IMR-90 (cell line): ENCODE measurements around the gene TMUB1. TPM values are rescaled to one million over a fixed set of nuclear protein-coding genes. Genes with fewer than 3 reads are reported as not detected.
A peak's percentile ranks its signal among the peaks of the same experiment; 100 is the strongest.

ENCODE experiments used
- ATAC-seq: fragments of 200-7000 bp; cut with Tn5 transposase; 2 replicates; pipeline ENCODE4 v1.9.1; 2020; ENCODE audit warnings: low read depth, mild to moderate bottlenecking, moderate library complexity
- BruUV-seq: library from RNA; stranded (reverse); fragments of 400-500 nt; replicated peaks from 2 replicates; lab custom pipeline; 2021; lab: Mats Ljungman, UMichigan
- CTCF ChIA-PET: fragments of 300-600 bp; formaldehyde crosslinking; extraction: SDS; loops from one replicate; lab custom pipeline; 2021; ENCODE audit warnings: antibody characterized with exemption; lab: Yijun Ruan, JAX
- POLR2A ChIA-PET: fragments of 300-600 bp; sonication (Branson Sonifier 250); formaldehyde crosslinking; loops from one replicate; lab custom pipeline; 2022; ENCODE audit warnings: antibody characterized with exemption; ENCODE audit not compliant: unreplicated experiment; lab: Charles Lee
- DNase-seq: peaks from one replicate; pipeline ENCODE4 v3.0.0; 2013
- H2AFZ ChIP-seq: replicated peaks from 2 replicates; pipeline ENCODE3; 2013; ENCODE audit warnings: low read length, mild to moderate bottlenecking; ENCODE audit not compliant: poor library complexity
- H2AK5ac ChIP-seq: 2 replicates; pipeline ENCODE4 v1.6.1; 2013; ENCODE audit warnings: low read depth, low read length, inconsistent platforms
- H2AK9ac ChIP-seq: replicated peaks from 2 replicates; pipeline ENCODE3; 2013; ENCODE audit warnings: mild to moderate bottlenecking, low read depth, low read length, moderate library complexity; ENCODE audit not compliant: poor library complexity
- H2BK120ac ChIP-seq: 2 replicates; pipeline ENCODE4 v1.6.1; 2013; ENCODE audit warnings: low read depth, low read length, inconsistent platforms
- H2BK15ac ChIP-seq: 3 replicates; pipeline ENCODE4 v1.6.1; 2013; ENCODE audit warnings: low read depth, low read length, inconsistent platforms
- H2BK20ac ChIP-seq: 2 replicates; pipeline ENCODE4 v1.6.1; 2013; ENCODE audit warnings: low read depth, mild to moderate bottlenecking, inconsistent platforms, low read length, moderate library complexity
- H2BK5ac ChIP-seq: 2 replicates; pipeline ENCODE4 v1.6.1; 2013; ENCODE audit warnings: mild to moderate bottlenecking, low read depth, low read length, inconsistent platforms; ENCODE audit not compliant: poor library complexity, severe bottlenecking
- H3K14ac ChIP-seq: replicated peaks from 2 replicates; pipeline ENCODE4 v1.6.1; 2013; ENCODE audit warnings: low read depth, low read length, inconsistent platforms
- H3K18ac ChIP-seq: 2 replicates; pipeline ENCODE4 v1.6.1; 2013; ENCODE audit warnings: low read depth, low read length, control low read depth
- H3K23ac ChIP-seq: 2 replicates; pipeline ENCODE4 v1.6.1; 2013; ENCODE audit warnings: low read depth, low read length, inconsistent platforms
- H3K27ac ChIP-seq: 2 replicates; pipeline ENCODE4 v1.5.1; 2013; ENCODE audit warnings: mild to moderate bottlenecking, control low read depth, low read length; ENCODE audit not compliant: insufficient read depth
- H3K27me3 ChIP-seq: 2 replicates; pipeline ENCODE4 v1.6.1; 2013; ENCODE audit warnings: low read length; ENCODE audit not compliant: control insufficient read depth, insufficient read depth
- H3K36me3 ChIP-seq: 2 replicates; pipeline ENCODE4 v1.6.1; 2013; ENCODE audit warnings: low read length, mixed read lengths; ENCODE audit not compliant: control insufficient read depth, insufficient read depth
- H3K4ac ChIP-seq: 2 replicates; pipeline ENCODE4 v1.6.1; 2013; ENCODE audit warnings: low read depth, low read length, inconsistent platforms
- H3K4me1 ChIP-seq: 2 replicates; pipeline ENCODE4 v1.6.1; 2013; ENCODE audit warnings: low read length, mixed read lengths; ENCODE audit not compliant: control insufficient read depth, insufficient read depth
- H3K4me2 ChIP-seq: 2 replicates; pipeline ENCODE4 v1.6.1; 2013; ENCODE audit warnings: low read depth, mild to moderate bottlenecking, control low read depth, low read length, moderate library complexity
- H3K4me3 ChIP-seq: 2 replicates; pipeline ENCODE4 v1.5.1; 2013; ENCODE audit warnings: low read depth, mild to moderate bottlenecking, control low read depth, low read length, moderate library complexity; ENCODE audit not compliant: insufficient read depth
- H3K56ac ChIP-seq: 2 replicates; pipeline ENCODE4 v1.6.1; 2013; ENCODE audit warnings: low read length, inconsistent platforms; ENCODE audit not compliant: insufficient read depth; ENCODE audit errors: extremely low read depth
- H3K79me1 ChIP-seq, 2 experiments: 2 replicates each; pipeline ENCODE4 v1.6.1; 2013; ENCODE audit warnings: low read length in 2 of 2, inconsistent platforms in 1 of 2, low read depth in 1 of 2
- H3K9ac ChIP-seq: 2 replicates; pipeline ENCODE4 v1.6.1; 2013; ENCODE audit warnings: low read depth, low read length, control low read depth
- H3K9me1 ChIP-seq: 2 replicates; pipeline ENCODE4 v1.6.1; 2013; ENCODE audit warnings: low read length, inconsistent platforms; ENCODE audit not compliant: insufficient read depth
- H3K9me3 ChIP-seq: 2 replicates; pipeline ENCODE4 v1.6.1; 2013; ENCODE audit warnings: low read length; ENCODE audit not compliant: control insufficient read depth, insufficient read depth
- H4K20me1 ChIP-seq: 2 replicates; pipeline ENCODE4 v1.6.1; 2013; ENCODE audit warnings: low read length, inconsistent platforms; ENCODE audit not compliant: insufficient read depth
- H4K5ac ChIP-seq: 2 replicates; pipeline ENCODE4 v1.6.1; 2013; ENCODE audit warnings: mild to moderate bottlenecking, low read depth, low read length, control low read depth
- H4K8ac ChIP-seq, 2 experiments: 2 replicates each; pipeline ENCODE4 v1.6.1; 2013; ENCODE audit warnings: low read depth in 2 of 2, low read length in 2 of 2, control low read depth in 1 of 2, inconsistent platforms in 1 of 2
- H4K91ac ChIP-seq: 2 replicates; pipeline ENCODE4 v1.6.1; 2013; ENCODE audit warnings: low read depth, low read length, inconsistent platforms; ENCODE audit not compliant: insufficient read depth
- BHLHE40 ChIP-seq: fragments of 150-350 bp; IDR thresholded peaks from 2 replicates; pipeline ENCODE4 v1.6.1; 2016; ENCODE audit warnings: mild to moderate bottlenecking, low read depth, low read length
- CEBPB ChIP-seq: IDR thresholded peaks from 2 replicates; pipeline ENCODE4 v1.6.1; 2012; ENCODE audit warnings: low read depth, low read length, improper control_type of control experiment
- CHD1 ChIP-seq: IDR thresholded peaks from 2 replicates; pipeline ENCODE4 v1.6.1; 2012; ENCODE audit warnings: low read depth, low read length, improper control_type of control experiment
- ELK1 ChIP-seq: fragments of 150-350 bp; IDR thresholded peaks from 2 replicates; pipeline ENCODE4 v1.6.1; 2016; ENCODE audit warnings: low read depth, mild to moderate bottlenecking, low read length, moderate library complexity, borderline replicate concordance
- FOS ChIP-seq: fragments of 150-350 bp; IDR thresholded peaks from 2 replicates; pipeline ENCODE4 v1.6.1; 2016; ENCODE audit warnings: low read depth, low read length
- MAFK ChIP-seq: IDR thresholded peaks from 2 replicates; pipeline ENCODE4 v1.6.1; 2012; ENCODE audit warnings: low read depth, low read length, improper control_type of control experiment
- MXI1 ChIP-seq: IDR thresholded peaks from 2 replicates; pipeline ENCODE4 v1.6.1; 2012; ENCODE audit warnings: low read depth, mild to moderate bottlenecking, low read length, moderate library complexity, borderline replicate concordance
- NFE2L2 ChIP-seq: fragments of 150-350 bp; IDR thresholded peaks from 2 replicates; pipeline ENCODE4 v1.6.1; 2016; ENCODE audit warnings: low read depth, mild to moderate bottlenecking, low read length
- RAD21 ChIP-seq: IDR thresholded peaks from 2 replicates; pipeline ENCODE4 v1.6.1; 2012; ENCODE audit warnings: low read length, improper control_type of control experiment
- RCOR1 ChIP-seq: IDR thresholded peaks from 2 replicates; pipeline ENCODE4 v1.6.1; 2012; ENCODE audit warnings: mild to moderate bottlenecking, low read length, improper control_type of control experiment; ENCODE audit not compliant: insufficient replicate concordance
- RFX5 ChIP-seq: IDR thresholded peaks from 2 replicates; pipeline ENCODE4 v1.8.0; 2012; ENCODE audit warnings: low read depth, mild to moderate bottlenecking, low read length, moderate library complexity
- SMC3 ChIP-seq: fragments of 150-350 bp; IDR thresholded peaks from 2 replicates; pipeline ENCODE4 v1.6.1; 2016; ENCODE audit warnings: low read depth, mild to moderate bottlenecking, antibody characterized with exemption, low read length, moderate library complexity
- USF2 ChIP-seq: fragments of 150-350 bp; IDR thresholded peaks from 2 replicates; pipeline ENCODE4 v1.6.1; 2017; ENCODE audit warnings: mild to moderate bottlenecking, antibody characterized with exemption, low read length, low read depth
- WGBS, 2 experiments: methylation state at CpG; one replicate each; pipeline versions ENCODE4 v1.1.5 to v1.1.7; 2013; ENCODE audit warnings: missing lambda C conversion rate in 2 of 2; ENCODE audit not compliant: insufficient read length in 1 of 2; ENCODE audit errors: extremely low coverage in 2 of 2; 5-methylcytosine and 5-hydroxymethylcytosine counted together
- dilution Hi-C: fragments of 300-500 bp; cut with HindIII; formaldehyde crosslinking; loops from one replicate; pipeline ENCODE4 v1.14.3; 2018; ENCODE audit warnings: low sequenced_read_pairs; ENCODE audit not compliant: unreplicated experiment
- in situ Hi-C: fragments of 300-500 bp; cut with MboI; formaldehyde crosslinking; loops from 3 replicates; pipeline ENCODE4 v1.14.3; 2019; ENCODE audit warnings: low sequenced_read_pairs, inconsistent platforms, mixed read lengths
- intact Hi-C: fragments of 100-400 bp; cut with micrococcal nuclease; formaldehyde crosslinking; loops from 2 replicates; pipeline ENCODE4 v1.10.0; 2022
- polyA plus RNA-seq, 3 experiments: library from polyadenylated mRNA; depleted of rRNA; stranded (reverse); fragments of >200 nt; gene quantifications; 2 replicates each; pipeline ENCODE4 v1.2.3, GENCODE V29; 2012; ENCODE audit warnings: low replicate concordance in 1 of 3
- total RNA-seq: library from RNA; depleted of rRNA; stranded (reverse); fragments of >200 nt; gene quantifications from 2 replicates; pipeline ENCODE4 v1.2.3, GENCODE V29; 2012
- TF ChIP-seq, protein P1 (sequence below): conservative IDR thresholded peaks from 2 replicates; pipeline ENCODE4 v1.5.1; 2012; ENCODE audit warnings: mild to moderate bottlenecking, low read depth, low read length, improper control_type of control experiment

The TMUB1 gene
- total and polyA plus RNA-seq, 2 of the 4 experiments (the other 2 are of a cell fraction): 6.8 to 29.8 TPM

- H4K91ac ChIP-seq: no peak overlapping the region
- WGBS, 2 experiments: 100% methylated on average over 3 of the region's 33 CpGs; no CpG with 5 or more reads in 1 of the 2 experiments
- H3K27me3 ChIP-seq: no peaks in the 10 kb centered on the region
- intact Hi-C loops: no loop called here
- H3K9me1 ChIP-seq: no peaks in the 10 kb centered on the region
- no peak overlapping the region for H3K4ac ChIP-seq
- CTCF ChIA-PET: no interaction called here
- DNase-seq (no peak), ATAC-seq (no peak)
- H3K56ac ChIP-seq: no peak overlapping the region
- H3K9ac ChIP-seq: no peak overlapping the region
- no peak overlapping the region for H2BK120ac ChIP-seq
- POLR2A ChIA-PET: interaction anchor here (0.5 to 0.6 kb wide), 2 partner anchors 16 to 212 kb away, joined by 4 to 5 read pairs; no protein-coding TSS in a partner anchor
- H3K4me1 ChIP-seq: peaks cover 16% of the 10 kb centered on the region
- H4K20me1 ChIP-seq: peaks cover 22% of the 10 kb centered on the region
- H3K4me2 ChIP-seq: no peak overlapping the region
- H2BK15ac ChIP-seq: no peak overlapping the region
- H3K36me3 ChIP-seq: peaks cover 51% of the 10 kb centered on the region
- dilution Hi-C loops: no loop called here
- no peak overlapping the region for H4K5ac ChIP-seq
- no peak overlapping the region for H2BK5ac ChIP-seq
- TSS peak; percentile 62 for BruUV-seq
- H2AFZ ChIP-seq: peak overlapping the region; percentile 8
- peak overlapping the region; percentile 56 for H2AK9ac ChIP-seq
- H4K8ac ChIP-seq: no peak overlapping the region; a peak in 1 of 4 replicates
- in situ Hi-C loops: no loop called here
- no peak overlapping the region for H3K4me3 ChIP-seq
- H3K27ac ChIP-seq: no peak overlapping the region
- H3K18ac ChIP-seq: no peak overlapping the region
- H3K14ac ChIP-seq: no peak overlapping the region
- H3K9me3 ChIP-seq: no peaks in the 10 kb centered on the region
- H3K79me1 ChIP-seq: peaks cover 13 to 64% of the 10 kb centered on the region in 2 experiments; a peak in 3 of 4 replicates
- H2AK5ac ChIP-seq: no peak overlapping the region
- H2BK20ac ChIP-seq: no peak overlapping the region
- H3K23ac ChIP-seq: no peak overlapping the region
- TF ChIP-seq CHD1 (no peak), USF2 (no peak), RAD21 (0 out of 2 replicates have a peak, but pooled peaks have one; percentile 21), RCOR1 (no peak), SMC3 (peak; percentile 29; the same call in 1 of the 2 replicates), MXI1 (no peak), BHLHE40 (no peak), ELK1 (no peak), MAFK (no peak), CEBPB (no peak), RFX5 (no peak), NFE2L2 (no peak), FOS (no peak)
- TF ChIP-seq, protein P1, sequence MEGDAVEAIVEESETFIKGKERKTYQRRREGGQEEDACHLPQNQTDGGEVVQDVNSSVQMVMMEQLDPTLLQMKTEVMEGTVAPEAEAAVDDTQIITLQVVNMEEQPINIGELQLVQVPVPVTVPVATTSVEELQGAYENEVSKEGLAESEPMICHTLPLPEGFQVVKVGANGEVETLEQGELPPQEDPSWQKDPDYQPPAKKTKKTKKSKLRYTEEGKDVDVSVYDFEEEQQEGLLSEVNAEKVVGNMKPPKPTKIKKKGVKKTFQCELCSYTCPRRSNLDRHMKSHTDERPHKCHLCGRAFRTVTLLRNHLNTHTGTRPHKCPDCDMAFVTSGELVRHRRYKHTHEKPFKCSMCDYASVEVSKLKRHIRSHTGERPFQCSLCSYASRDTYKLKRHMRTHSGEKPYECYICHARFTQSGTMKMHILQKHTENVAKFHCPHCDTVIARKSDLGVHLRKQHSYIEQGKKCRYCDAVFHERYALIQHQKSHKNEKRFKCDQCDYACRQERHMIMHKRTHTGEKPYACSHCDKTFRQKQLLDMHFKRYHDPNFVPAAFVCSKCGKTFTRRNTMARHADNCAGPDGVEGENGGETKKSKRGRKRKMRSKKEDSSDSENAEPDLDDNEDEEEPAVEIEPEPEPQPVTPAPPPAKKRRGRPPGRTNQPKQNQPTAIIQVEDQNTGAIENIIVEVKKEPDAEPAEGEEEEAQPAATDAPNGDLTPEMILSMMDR: peak; percentile 31; the same call in 1 of the 2 replicates
Measured at GRCh38 chr7:151076863-151077704, 6.2 kb downstream of the TMUB1 start.
